ENCODE results near the gene PRR29.

- TF ChIP-seq POLR2A (IDR thresholded peaks at IDR 0.05) = no peak
- TF ChIP-seq POLR2AphosphoS5 (IDR thresholded peaks at IDR 0.05) = no peak
- TF ChIP-seq CTCF (IDR thresholded peaks at IDR 0.05) = no peak
Measured at GRCh38 chr17:64008830-64009229, 10.7 kb downstream of the PRR29 start.
